ENCODE data around the gene NRP2. TPM values are rescaled to one million over a fixed set of nuclear protein-coding genes. Genes with fewer than 3 reads are reported as not detected.

The NRP2 gene
- total RNA-seq, 2 experiments from 2014 or later, result 0.19 TPM; not detected in 1

DNA sequence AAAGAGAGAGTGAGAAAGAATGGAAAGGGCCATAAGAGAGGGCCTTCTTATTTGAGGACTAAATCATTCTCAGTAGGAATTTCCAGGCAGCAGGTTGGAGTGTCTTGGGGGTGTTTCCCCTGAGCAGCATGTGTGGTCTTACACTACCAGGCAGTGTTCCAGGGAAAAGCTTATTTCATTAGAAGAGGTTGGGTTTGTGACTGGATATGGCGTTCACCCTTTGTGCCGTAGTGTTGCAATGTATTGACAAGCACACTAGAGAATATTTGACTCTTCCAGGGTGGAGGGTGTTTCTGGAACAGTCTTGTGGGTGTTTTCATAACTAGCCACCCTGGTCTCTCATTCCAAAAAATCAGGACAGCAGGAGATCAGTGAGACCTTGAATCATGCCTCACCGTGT lies 105.5 kb downstream of the NRP2 start:
- H3K9me3 ChIP-seq (ENCODE audit: control insufficient read depth in 1 of 2, insufficient read depth in 1 of 2, low read length in 2 of 2), result no peaks in the 10 kb centered on the region
- CTCF ChIA-PET, result no interaction called here

GRCh38 chr2:205789906-205790305 lies 107.6 kb downstream of the NRP2 start:
- H3K9me3 ChIP-seq (ENCODE audit: control insufficient read depth in 1 of 2, insufficient read depth in 1 of 2, low read length in 2 of 2), result peaks cover 0 to 3% of the 10 kb centered on the region in 2 experiments
- Mint-ChIP-seq H3K9me3 (no peaks in the 10 kb centered on the region), H3K4me1 (ENCODE audit: low read depth) (no peaks in the 10 kb centered on the region), H3K27ac (no peak overlapping the region), H3K36me3 (ENCODE audit: low read depth) (no peaks in the 10 kb centered on the region), H3K4me3 (no peak overlapping the region), H3K27me3 (peaks cover 11% of the 10 kb centered on the region)
- no peak overlapping the region for H3K27ac ChIP-seq (ENCODE audit: low read depth in 1 of 2, low read length in 2 of 2)
- ChIA-PET CTCF (no interaction called here), POLR2A (no interaction called here)
- no peaks in the 10 kb centered on the region for H3K4me1 ChIP-seq (ENCODE audit: insufficient read depth, low read length)
- no peaks in the 10 kb centered on the region for H3K27me3 ChIP-seq (ENCODE audit: control insufficient read depth in 1 of 2, insufficient read depth in 2 of 2, low read length in 2 of 2)
- ATAC-seq (ENCODE audit: poor library complexity), result no peak
- no peak overlapping the region for H3K4me3 ChIP-seq (ENCODE audit: low read length)
- intact Hi-C loops (cut with DNase I, micrococcal nuclease), result no loop called here
- TF ChIP-seq, protein P1, sequence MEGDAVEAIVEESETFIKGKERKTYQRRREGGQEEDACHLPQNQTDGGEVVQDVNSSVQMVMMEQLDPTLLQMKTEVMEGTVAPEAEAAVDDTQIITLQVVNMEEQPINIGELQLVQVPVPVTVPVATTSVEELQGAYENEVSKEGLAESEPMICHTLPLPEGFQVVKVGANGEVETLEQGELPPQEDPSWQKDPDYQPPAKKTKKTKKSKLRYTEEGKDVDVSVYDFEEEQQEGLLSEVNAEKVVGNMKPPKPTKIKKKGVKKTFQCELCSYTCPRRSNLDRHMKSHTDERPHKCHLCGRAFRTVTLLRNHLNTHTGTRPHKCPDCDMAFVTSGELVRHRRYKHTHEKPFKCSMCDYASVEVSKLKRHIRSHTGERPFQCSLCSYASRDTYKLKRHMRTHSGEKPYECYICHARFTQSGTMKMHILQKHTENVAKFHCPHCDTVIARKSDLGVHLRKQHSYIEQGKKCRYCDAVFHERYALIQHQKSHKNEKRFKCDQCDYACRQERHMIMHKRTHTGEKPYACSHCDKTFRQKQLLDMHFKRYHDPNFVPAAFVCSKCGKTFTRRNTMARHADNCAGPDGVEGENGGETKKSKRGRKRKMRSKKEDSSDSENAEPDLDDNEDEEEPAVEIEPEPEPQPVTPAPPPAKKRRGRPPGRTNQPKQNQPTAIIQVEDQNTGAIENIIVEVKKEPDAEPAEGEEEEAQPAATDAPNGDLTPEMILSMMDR (IDR thresholded peaks at IDR 0.05), result no peak
- H3K36me3 ChIP-seq (ENCODE audit: insufficient read depth, low read length), result no peaks in the 10 kb centered on the region
- DNase-seq, result no peak

More for the DNA sequence above, 105.5 kb downstream of the NRP2 start:
- Mint-ChIP-seq H3K27ac (no peak overlapping the region), H3K4me3 (no peak overlapping the region), H3K4me1 (ENCODE audit: low read depth) (no peaks in the 10 kb centered on the region), H3K9me3 (no peaks in the 10 kb centered on the region), H3K36me3 (ENCODE audit: low read depth) (no peaks in the 10 kb centered on the region), H3K27me3 (peaks cover 8% of the 10 kb centered on the region)
- intact Hi-C loops (cut with DNase I, micrococcal nuclease), result no loop called here
- POLR2A ChIA-PET, result no interaction called here
- H3K4me3 ChIP-seq (ENCODE audit: low read length), result no peak overlapping the region
- DNase-seq (no peak), ATAC-seq (ENCODE audit: poor library complexity) (no peak)
- H3K36me3 ChIP-seq (ENCODE audit: insufficient read depth, low read length), result no peaks in the 10 kb centered on the region
- H3K27ac ChIP-seq (ENCODE audit: low read depth in 1 of 2, low read length in 2 of 2), result no peak overlapping the region
- no peaks in the 10 kb centered on the region for H3K27me3 ChIP-seq (ENCODE audit: control insufficient read depth in 1 of 2, insufficient read depth in 2 of 2, low read length in 2 of 2)
- TF ChIP-seq, protein P1 (IDR thresholded peaks at IDR 0.05), result no peak
- H3K4me1 ChIP-seq (ENCODE audit: insufficient read depth, low read length), result no peaks in the 10 kb centered on the region

GRCh38 chr2:205792908-205793307 lies 110.6 kb downstream of the NRP2 start:
- ATAC-seq (ENCODE audit: poor library complexity) (no peak), DNase-seq (no peak)
- no peak overlapping the region for H3K4me3 ChIP-seq (ENCODE audit: low read length)
- no peak overlapping the region for H3K4me3 Mint-ChIP-seq
- H3K9me3 ChIP-seq (ENCODE audit: control insufficient read depth in 1 of 2, insufficient read depth in 1 of 2, low read length in 2 of 2), result peaks cover 0 to 4% of the 10 kb centered on the region in 2 experiments
- no peak overlapping the region for H3K27ac ChIP-seq (ENCODE audit: low read depth in 1 of 2, low read length in 2 of 2)
- no peaks in the 10 kb centered on the region for H3K4me1 Mint-ChIP-seq (ENCODE audit: low read depth)
- TF ChIP-seq, protein P1 (IDR thresholded peaks at IDR 0.05), result no peak
- intact Hi-C loops (cut with DNase I, micrococcal nuclease), result no loop called here
- H3K27me3 Mint-ChIP-seq, result peaks cover 11% of the 10 kb centered on the region
- ChIA-PET POLR2A (no interaction called here), CTCF (no interaction called here)
- H3K36me3 ChIP-seq (ENCODE audit: insufficient read depth, low read length), result no peaks in the 10 kb centered on the region
- H3K36me3 Mint-ChIP-seq (ENCODE audit: low read depth), result no peaks in the 10 kb centered on the region
- no peak overlapping the region for H3K27ac Mint-ChIP-seq
- no peaks in the 10 kb centered on the region for H3K4me1 ChIP-seq (ENCODE audit: insufficient read depth, low read length)
- no peaks in the 10 kb centered on the region for H3K9me3 Mint-ChIP-seq
- H3K27me3 ChIP-seq (ENCODE audit: control insufficient read depth in 1 of 2, insufficient read depth in 2 of 2, low read length in 2 of 2), result no peaks in the 10 kb centered on the region
